Measurements from ENCODE around the gene CES2.
"Not testable (repeated sequence)": the region's sequence is repeated elsewhere in the genome, so short reads cannot be mapped to it uniquely, and the experiment has no call there.

Gene CES2

GRCh38 chr16:66928702-66929388 lies 6.5 kb upstream of the CES2 start:
- H3K4me3 ChIP-seq (ENCODE audit: low read depth, low read length): no peak overlapping the region
- no peak for DNase-seq (ENCODE audit: low read depth)

GRCh38 chr16:66930189-66930588 lies 5.1 kb upstream of the CES2 start:
- H3K4me3 ChIP-seq (ENCODE audit: low read depth, low read length): no peak overlapping the region
- DNase-seq (ENCODE audit: low read depth): no peak

GRCh38 chr16:66931665-66932064 lies 3.7 kb upstream of the CES2 start:
- H3K4me3 ChIP-seq (ENCODE audit: low read depth, low read length): no peak overlapping the region
- DNase-seq (ENCODE audit: low read depth): no peak

- H3K4me3 ChIP-seq (ENCODE audit: low read depth, low read length): no peak overlapping the region
- DNase-seq (ENCODE audit: low read depth): no peak
Observed at GRCh38 chr16:66932076-66932475, 3.2 kb upstream of the CES2 start.

- H3K4me3 ChIP-seq (ENCODE audit: low read depth, low read length): peak overlapping the region; percentile 79
- no peak for DNase-seq (ENCODE audit: low read depth)
Observed at GRCh38 chr16:66933776-66934137, 1.6 kb upstream of the CES2 start.

- no peak for DNase-seq (ENCODE audit: low read depth)
- H3K4me3 ChIP-seq (ENCODE audit: low read depth, low read length): peak within 1 kb of the TSS; percentile 79
Observed at GRCh38 chr16:66934138-66934838, 1.0 kb upstream of the CES2 start, which contains the start of gene CIAO2B. Gene CIAO2B, minus strand, starts transcription at chr16:66934402. Its CDS starts 38 bp downstream, at chr16:66934364.

- DNase-seq (ENCODE audit: low read depth): not testable (repeated sequence)
- peak overlapping the region; percentile 79 for H3K4me3 ChIP-seq (ENCODE audit: low read depth, low read length)
Observed at GRCh38 chr16:66934839-66935313, 440 bp upstream of the CES2 start.

- no peak for DNase-seq (ENCODE audit: low read depth)
- no peak overlapping the region for H3K4me3 ChIP-seq (ENCODE audit: low read depth, low read length)
Observed at GRCh38 chr16:66936462-66936861, 1.1 kb downstream of the CES2 start.

- H3K4me3 ChIP-seq (ENCODE audit: low read depth, low read length): no peak overlapping the region
- no peak for DNase-seq (ENCODE audit: low read depth)
Observed at GRCh38 chr16:66936889-66937554, 1.7 kb downstream of the CES2 start.

GRCh38 chr16:66937725-66938337 lies 2.5 kb downstream of the CES2 start:
- DNase-seq (ENCODE audit: low read depth): no peak
- no peak overlapping the region for H3K4me3 ChIP-seq (ENCODE audit: low read depth, low read length)

GRCh38 chr16:66939366-66939765 lies 4.0 kb downstream of the CES2 start:
- no peak for DNase-seq (ENCODE audit: low read depth)
- H3K4me3 ChIP-seq (ENCODE audit: low read depth, low read length): no peak overlapping the region

- DNase-seq (ENCODE audit: low read depth): no peak
- H3K4me3 ChIP-seq (ENCODE audit: low read depth, low read length): no peak overlapping the region
Observed at GRCh38 chr16:66940236-66940635, 4.9 kb downstream of the CES2 start.

- no peak overlapping the region for H3K4me3 ChIP-seq (ENCODE audit: low read depth, low read length)
- DNase-seq (ENCODE audit: low read depth): no peak
Observed at GRCh38 chr16:66942981-66943380, 7.7 kb downstream of the CES2 start.

GRCh38 chr16:66943426-66944053 lies 8.2 kb downstream of the CES2 start:
- DNase-seq (ENCODE audit: low read depth): no peak
- H3K4me3 ChIP-seq (ENCODE audit: low read depth, low read length): no peak overlapping the region

- DNase-seq (ENCODE audit: low read depth): no peak
- H3K4me3 ChIP-seq (ENCODE audit: low read depth, low read length): no peak overlapping the region
Observed at GRCh38 chr16:66944054-66944441, 8.7 kb downstream of the CES2 start.

- not testable (repeated sequence) for DNase-seq (ENCODE audit: low read depth); H3K4me3 ChIP-seq (ENCODE audit: low read depth, low read length)
Observed at GRCh38 chr16:66944971-66945370, 9.7 kb downstream of the CES2 start.

GRCh38 chr16:66945939-66946338 lies 10.6 kb downstream of the CES2 start:
- H3K4me3 ChIP-seq (ENCODE audit: low read depth, low read length): no peak overlapping the region
- DNase-seq (ENCODE audit: low read depth): no peak

GRCh38 chr16:66946541-66946940 lies 11.2 kb downstream of the CES2 start:
- DNase-seq (ENCODE audit: low read depth): no peak
- no peak overlapping the region for H3K4me3 ChIP-seq (ENCODE audit: low read depth, low read length)

- DNase-seq (ENCODE audit: low read depth): no peak
- H3K4me3 ChIP-seq (ENCODE audit: low read depth, low read length): no peak overlapping the region
Observed at GRCh38 chr16:66946974-66947301, 11.6 kb downstream of the CES2 start.
